Measurements from ENCODE around the gene SNU13.

- TF ChIP-seq, protein P1, sequence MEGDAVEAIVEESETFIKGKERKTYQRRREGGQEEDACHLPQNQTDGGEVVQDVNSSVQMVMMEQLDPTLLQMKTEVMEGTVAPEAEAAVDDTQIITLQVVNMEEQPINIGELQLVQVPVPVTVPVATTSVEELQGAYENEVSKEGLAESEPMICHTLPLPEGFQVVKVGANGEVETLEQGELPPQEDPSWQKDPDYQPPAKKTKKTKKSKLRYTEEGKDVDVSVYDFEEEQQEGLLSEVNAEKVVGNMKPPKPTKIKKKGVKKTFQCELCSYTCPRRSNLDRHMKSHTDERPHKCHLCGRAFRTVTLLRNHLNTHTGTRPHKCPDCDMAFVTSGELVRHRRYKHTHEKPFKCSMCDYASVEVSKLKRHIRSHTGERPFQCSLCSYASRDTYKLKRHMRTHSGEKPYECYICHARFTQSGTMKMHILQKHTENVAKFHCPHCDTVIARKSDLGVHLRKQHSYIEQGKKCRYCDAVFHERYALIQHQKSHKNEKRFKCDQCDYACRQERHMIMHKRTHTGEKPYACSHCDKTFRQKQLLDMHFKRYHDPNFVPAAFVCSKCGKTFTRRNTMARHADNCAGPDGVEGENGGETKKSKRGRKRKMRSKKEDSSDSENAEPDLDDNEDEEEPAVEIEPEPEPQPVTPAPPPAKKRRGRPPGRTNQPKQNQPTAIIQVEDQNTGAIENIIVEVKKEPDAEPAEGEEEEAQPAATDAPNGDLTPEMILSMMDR (IDR thresholded peaks at IDR 0.05): no peak
- TF ChIP-seq POLR2A (IDR thresholded peaks at IDR 0.05): no peak
Observed at GRCh38 chr22:41642331-41643110, 46.1 kb downstream of the SNU13 start.

Measured in body of pancreas (tissue), 4 donors.